Measurements from ENCODE around the gene NKG7. TPM values are rescaled to one million over a fixed set of nuclear protein-coding genes. Genes with fewer than 3 reads are reported as not detected.
A peak's percentile ranks its signal among the peaks of the same experiment; 100 is the strongest.

NKG7 gene
- total and polyA plus RNA-seq, 2 of the 13 experiments (the other 11 are each of a cell fraction or from before 2014, with no cell fraction given) = 0.40 TPM; not detected in 1

GRCh38 chr19:51422053-51422448 lies 49.6 kb upstream of the NKG7 start (continued):
- peak; percentile 34; the same call in 1 of the 2 replicates for TF ChIP-seq ZMYM2 (CRISPR knock-in tag; IDR thresholded peaks at IDR 0.05)
- peak; percentile 59; the same call in 1 of the 2 replicates for TF ChIP-seq HMG20A (CRISPR knock-in tag; IDR thresholded peaks at IDR 0.05; ENCODE audit: borderline replicate concordance)
- TF ChIP-seq HNRNPUL1 (IDR thresholded peaks at IDR 0.05; ENCODE audit: low read depth, low read length) = no peak
- TF ChIP-seq U2AF1 (optimal IDR thresholded peaks at IDR 0.05; ENCODE audit: low read depth, low read length) = no peak
- peak; percentile 97 for TF ChIP-seq ZNF367 (CRISPR knock-in tag; IDR thresholded peaks at IDR 0.05; ENCODE audit: borderline replicate concordance)
- peak; percentile 76; the same call in 1 of the 2 replicates for TF ChIP-seq SIN3A (IDR thresholded peaks at IDR 0.05; ENCODE audit: borderline replicate concordance, low read depth, low read length)
- TF ChIP-seq ZNF670 (CRISPR knock-in tag; IDR thresholded peaks at IDR 0.05; ENCODE audit: borderline replicate concordance) = no peak
- peak; percentile 99 for TF ChIP-seq BRCA1 (CRISPR knock-in tag; IDR thresholded peaks at IDR 0.05)
- peak; percentile 86 for TF ChIP-seq ZNF543 (CRISPR knock-in tag; IDR thresholded peaks at IDR 0.05)
- peak; percentile 93 for TF ChIP-seq TEAD2 (CRISPR knock-in tag; IDR thresholded peaks at IDR 0.05)
- TF ChIP-seq PHF5A (CRISPR knock-in tag; IDR thresholded peaks at IDR 0.05; ENCODE audit: low read depth, unreplicated experiment) = peak; percentile 85
- peak; percentile 68; the same call in 1 of the 2 replicates for TF ChIP-seq ZNF839 (CRISPR knock-in tag; IDR thresholded peaks at IDR 0.05; ENCODE audit: borderline replicate concordance)
- TF ChIP-seq ZNF12 (CRISPR knock-in tag; IDR thresholded peaks at IDR 0.05) = peak; percentile 92
- TF ChIP-seq ZNF17 (CRISPR knock-in tag; IDR thresholded peaks at IDR 0.05) = peak; percentile 72; the same call in 1 of the 2 replicates
- TF ChIP-seq ZNF629 (CRISPR knock-in tag; conservative IDR thresholded peaks at IDR 0.05) = peak; percentile 49; the same call in 1 of the 2 replicates
- TF ChIP-seq ZNF703 (CRISPR knock-in tag; IDR thresholded peaks at IDR 0.05; ENCODE audit: borderline replicate concordance) = no peak
- peak; percentile 55; the same call in 1 of the 2 replicates for TF ChIP-seq DMAP1 (CRISPR knock-in tag; IDR thresholded peaks at IDR 0.05)
- TF ChIP-seq, protein P1, sequence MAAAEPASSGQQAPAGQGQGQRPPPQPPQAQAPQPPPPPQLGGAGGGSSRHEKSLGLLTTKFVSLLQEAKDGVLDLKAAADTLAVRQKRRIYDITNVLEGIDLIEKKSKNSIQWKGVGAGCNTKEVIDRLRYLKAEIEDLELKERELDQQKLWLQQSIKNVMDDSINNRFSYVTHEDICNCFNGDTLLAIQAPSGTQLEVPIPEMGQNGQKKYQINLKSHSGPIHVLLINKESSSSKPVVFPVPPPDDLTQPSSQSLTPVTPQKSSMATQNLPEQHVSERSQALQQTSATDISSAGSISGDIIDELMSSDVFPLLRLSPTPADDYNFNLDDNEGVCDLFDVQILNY (CRISPR knock-in tag; conservative IDR thresholded peaks at IDR 0.05) = peak; percentile 73
- TF ChIP-seq ZNF746 (CRISPR knock-in tag; IDR thresholded peaks at IDR 0.05) = 0 out of 2 replicates have a peak, but pooled peaks have one; percentile 68
- no peak for TF ChIP-seq MBNL3 (CRISPR knock-in tag; conservative IDR thresholded peaks at IDR 0.05)
- TF ChIP-seq ZNF441 (CRISPR knock-in tag; IDR thresholded peaks at IDR 0.05; ENCODE audit: borderline replicate concordance) = peak; percentile 96
- no peak for TF ChIP-seq NBN (conservative IDR thresholded peaks at IDR 0.05)
- TF ChIP-seq, protein P2, sequence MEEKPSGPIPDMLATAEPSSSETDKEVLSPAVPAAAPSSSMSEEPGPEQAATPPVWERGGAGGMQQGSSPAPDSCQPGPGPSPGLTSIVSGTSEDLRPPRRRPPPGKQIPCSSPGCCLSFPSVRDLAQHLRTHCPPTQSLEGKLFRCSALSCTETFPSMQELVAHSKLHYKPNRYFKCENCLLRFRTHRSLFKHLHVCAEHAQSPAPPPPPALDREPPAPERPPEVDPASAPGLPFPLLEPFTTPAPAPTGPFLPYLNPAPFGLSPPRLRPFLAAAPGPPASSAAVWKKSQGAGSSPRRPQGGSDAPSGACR (CRISPR knock-in tag; IDR thresholded peaks at IDR 0.05) = peak; percentile 74; the same call in 1 of the 2 replicates
- TF ChIP-seq PHF20 (CRISPR knock-in tag; IDR thresholded peaks at IDR 0.05) = peak; percentile 70
- TF ChIP-seq NKX3-1 (CRISPR knock-in tag; IDR thresholded peaks at IDR 0.05) = peak; percentile 99
- TF ChIP-seq, protein P3, sequence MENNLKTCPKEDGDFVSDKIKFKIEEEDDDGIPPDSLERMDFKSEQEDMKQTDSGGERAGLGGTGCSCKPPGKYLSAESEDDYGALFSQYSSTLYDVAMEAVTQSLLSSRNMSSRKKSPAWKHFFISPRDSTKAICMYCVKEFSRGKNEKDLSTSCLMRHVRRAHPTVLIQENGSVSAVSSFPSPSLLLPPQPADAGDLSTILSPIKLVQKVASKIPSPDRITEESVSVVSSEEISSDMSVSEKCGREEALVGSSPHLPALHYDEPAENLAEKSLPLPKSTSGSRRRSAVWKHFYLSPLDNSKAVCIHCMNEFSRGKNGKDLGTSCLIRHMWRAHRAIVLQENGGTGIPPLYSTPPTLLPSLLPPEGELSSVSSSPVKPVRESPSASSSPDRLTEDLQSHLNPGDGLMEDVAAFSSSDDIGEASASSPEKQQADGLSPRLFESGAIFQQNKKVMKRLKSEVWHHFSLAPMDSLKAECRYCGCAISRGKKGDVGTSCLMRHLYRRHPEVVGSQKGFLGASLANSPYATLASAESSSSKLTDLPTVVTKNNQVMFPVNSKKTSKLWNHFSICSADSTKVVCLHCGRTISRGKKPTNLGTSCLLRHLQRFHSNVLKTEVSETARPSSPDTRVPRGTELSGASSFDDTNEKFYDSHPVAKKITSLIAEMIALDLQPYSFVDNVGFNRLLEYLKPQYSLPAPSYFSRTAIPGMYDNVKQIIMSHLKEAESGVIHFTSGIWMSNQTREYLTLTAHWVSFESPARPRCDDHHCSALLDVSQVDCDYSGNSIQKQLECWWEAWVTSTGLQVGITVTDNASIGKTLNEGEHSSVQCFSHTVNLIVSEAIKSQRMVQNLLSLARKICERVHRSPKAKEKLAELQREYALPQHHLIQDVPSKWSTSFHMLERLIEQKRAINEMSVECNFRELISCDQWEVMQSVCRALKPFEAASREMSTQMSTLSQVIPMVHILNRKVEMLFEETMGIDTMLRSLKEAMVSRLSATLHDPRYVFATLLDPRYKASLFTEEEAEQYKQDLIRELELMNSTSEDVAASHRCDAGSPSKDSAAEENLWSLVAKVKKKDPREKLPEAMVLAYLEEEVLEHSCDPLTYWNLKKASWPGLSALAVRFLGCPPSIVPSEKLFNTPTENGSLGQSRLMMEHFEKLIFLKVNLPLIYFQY (CRISPR knock-in tag; IDR thresholded peaks at IDR 0.05; ENCODE audit: borderline replicate concordance) = peak; percentile 95
- no peak; the same call in 1 of the 2 replicates for TF ChIP-seq ZNF337 (CRISPR knock-in tag; IDR thresholded peaks at IDR 0.05; ENCODE audit: borderline replicate concordance, low read depth)

Measured in HepG2 (cell line).